ENCODE results near the gene ZNF423.

ZNF423 gene

DNA sequence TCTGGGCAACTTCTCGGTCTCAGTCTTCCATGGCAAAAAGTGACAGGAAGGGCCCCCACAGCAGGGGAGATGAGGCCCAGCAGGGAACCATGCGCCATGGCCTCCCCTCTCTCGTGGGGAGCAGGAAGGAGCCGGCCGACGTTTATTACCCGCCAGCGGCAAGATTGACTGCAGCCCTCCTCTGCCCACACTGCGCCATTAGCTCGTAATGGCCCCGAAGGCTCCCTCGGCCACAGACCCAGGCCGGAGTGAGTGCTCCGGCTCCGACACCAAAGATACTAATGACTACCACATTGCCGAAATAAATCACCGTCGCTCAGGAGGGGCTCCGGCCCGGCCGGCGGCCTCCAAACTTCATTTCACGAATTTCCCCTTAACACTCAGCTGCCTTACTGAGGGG, 255.4 kb downstream of the ZNF423 start:
- no peak for DNase-seq (ENCODE audit: low read depth in 3 of 3)

DNA sequence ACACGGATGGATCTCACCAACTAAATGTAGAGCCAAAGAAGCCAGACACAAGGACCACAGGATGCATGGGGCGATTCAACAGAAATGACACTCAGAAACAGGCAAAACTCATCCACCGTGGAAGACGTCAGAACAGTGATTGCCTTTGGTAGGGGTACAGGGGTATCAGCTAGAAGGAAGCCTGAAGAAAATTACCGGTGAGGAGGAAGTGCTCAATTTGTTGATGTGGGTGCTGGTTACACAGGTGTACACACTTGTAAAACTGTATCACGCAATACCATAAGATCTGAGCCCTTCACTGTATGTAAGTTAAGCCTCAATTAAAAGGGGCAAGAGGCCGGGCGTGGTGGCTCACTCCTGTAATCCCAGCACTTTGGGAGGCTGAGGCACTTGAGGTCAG, 256.2 kb downstream of the ZNF423 start:
- no peak for DNase-seq (ENCODE audit: low read depth in 3 of 3)

DNA sequence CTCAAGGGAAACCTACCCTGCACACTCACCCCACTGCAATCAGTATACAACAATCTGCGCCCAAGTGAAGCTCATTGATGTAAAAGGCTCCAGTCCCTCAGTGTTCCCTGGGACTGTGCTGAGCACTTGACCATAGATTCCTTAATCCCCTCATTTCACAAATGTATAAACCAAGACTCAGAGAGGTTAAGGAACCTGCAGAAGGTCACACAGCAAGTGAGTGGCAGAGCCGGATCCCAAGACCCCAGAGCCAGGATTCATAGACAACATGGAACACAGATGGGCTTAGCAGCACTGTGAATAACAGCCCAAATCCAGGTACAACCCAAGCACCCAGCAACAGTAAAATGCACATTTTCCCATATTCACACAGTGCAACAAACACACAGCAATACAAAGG, 256.6 kb downstream of the ZNF423 start:
- DNase-seq (ENCODE audit: low read depth in 3 of 3), result no peak

DNA sequence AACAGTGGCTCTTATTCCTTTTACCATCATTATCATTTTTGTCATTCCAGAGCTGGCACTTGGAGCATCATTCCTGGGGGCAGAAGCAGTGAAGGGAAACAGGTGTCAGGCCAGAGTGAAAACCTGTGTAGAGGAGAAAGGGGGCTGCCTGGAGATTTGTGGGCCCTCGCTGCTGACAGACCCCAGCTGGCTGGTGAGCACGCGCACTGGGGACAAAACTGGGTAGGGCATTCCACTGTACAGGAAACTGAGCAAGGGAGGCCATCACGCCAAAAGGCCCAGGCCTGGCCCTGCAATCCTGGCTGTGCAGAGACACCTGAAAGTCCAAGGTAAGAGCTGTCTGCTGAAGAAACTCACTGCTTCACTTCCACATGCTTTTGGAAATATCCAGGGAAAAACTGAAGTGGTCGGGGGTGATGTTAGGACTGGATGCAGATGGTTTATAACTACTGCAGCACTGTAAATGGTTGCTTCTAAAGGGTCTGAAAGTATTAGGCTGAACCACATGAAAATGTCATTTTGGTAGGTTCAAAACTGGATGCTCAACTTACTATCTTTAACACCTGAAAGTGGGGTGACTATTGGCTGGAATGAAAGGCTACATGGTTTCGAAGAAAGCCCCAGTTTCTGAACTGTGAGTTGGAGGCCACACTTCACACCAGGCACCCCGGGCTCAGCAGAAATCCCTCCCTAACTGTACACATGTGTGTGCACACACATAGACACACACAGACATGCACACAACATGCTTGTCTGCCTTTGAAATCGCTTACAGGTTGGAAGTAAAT, 257.3 kb downstream of the ZNF423 start:
- no peak for DNase-seq (ENCODE audit: low read depth in 3 of 3)

DNA sequence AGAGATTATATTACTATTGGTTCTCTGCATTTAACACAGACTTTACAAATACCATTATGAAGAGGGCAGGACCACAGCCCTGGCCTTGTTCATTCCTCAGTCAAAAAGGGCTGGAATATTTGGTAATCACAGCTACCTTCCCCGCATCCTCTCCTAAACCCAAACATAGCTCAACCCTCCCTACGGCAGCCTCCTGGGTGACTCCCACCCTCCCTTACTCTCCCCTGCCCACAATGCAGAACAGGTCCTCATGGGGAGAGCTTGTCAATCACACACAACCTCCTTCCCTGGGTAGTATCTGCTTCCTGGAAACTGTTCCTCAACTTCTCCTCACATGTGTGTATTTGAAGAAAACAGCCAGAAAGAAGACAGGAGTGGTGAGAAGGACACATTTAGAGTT, 258.1 kb downstream of the ZNF423 start:
- DNase-seq (ENCODE audit: low read depth in 3 of 3), result no peak

DNA sequence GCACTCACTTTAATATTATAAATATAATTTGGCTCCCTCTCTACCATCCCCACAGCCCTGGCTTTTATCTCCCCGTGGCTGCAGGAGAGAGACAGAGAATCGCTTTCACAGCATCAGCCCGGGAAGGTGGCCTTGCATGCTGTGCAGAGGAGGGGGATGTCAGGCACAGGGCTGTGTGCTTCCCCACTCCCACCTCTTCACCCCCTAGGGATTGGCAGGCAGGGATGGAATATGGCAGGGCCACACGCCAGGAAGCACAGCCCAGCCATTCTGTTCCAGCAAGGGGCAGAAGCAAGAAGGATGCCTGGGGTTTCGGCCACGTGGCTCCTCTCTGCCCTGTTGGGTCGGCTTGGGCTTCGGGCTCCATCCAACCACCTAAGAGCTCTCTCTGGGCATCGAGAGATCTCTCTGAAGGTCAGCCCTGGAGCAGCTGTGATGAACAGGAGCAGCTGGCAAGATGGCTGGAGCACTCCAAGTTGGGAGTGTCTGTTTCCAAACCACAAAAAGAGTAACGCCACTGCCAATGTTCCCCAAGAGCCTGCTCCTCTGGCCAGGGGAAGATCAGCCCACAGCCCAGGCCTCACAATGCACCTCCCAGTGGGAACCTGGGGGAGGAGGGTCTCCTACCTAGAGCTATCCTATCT, 259.1 kb downstream of the ZNF423 start:
- no peak for DNase-seq (ENCODE audit: low read depth in 3 of 3)

DNA sequence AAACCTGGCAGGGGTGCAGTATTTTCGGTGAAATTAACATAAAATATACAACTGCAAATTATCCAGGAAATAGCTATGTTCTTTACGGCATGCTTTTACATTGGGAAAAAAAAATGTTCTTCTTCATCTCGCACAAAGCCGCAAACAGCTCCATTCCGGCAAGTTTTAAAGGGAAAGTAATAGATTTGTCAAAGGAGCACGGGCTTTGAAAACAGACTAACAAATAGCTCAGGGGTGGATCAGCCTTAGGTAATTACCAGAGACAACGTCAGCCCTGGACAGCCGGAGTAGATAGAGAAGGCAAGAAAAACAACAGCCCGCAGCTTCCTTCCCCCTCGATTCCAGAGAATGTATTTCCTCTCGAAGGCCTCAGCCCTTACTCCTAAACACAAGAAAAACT, 259.8 kb downstream of the ZNF423 start:
- DNase-seq (ENCODE audit: low read depth in 3 of 3), result no peak

DNA sequence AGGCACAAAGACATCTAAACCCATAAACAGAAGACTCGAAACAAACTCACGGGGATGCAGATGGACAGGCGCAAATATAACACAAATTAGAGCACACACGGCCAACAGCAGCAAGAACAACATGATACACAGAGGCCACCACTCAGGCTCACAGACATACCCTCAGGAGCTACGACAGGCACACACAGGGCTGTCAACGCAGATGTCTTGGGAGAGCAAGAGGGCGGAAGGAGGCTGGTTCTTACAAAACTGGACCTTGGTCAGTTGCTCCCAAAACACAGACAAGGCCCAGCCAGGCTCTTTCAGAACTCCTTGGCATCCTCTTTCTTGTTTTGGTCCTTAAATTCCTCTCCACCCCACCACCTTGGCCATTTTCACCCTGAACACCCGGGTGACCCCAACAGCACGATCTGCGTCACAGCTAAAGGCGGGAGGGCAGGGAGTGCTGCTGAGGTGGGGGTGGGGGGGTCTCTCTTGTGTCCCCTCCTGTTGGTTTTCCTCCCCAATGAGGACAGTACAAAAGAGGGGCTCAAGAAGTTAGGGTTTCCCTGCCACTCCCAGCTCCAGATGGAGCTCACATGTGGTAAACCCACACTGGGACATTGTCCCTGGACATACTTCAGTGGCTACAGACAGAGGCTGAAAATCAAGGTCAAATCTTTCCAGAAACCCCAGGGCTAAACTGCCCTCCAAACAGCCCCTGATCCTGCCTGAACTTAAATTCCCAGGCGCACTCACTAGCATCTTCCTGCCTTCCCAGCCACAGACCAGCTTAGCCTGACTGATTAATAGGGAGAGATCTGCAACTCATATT, 261.0 kb downstream of the ZNF423 start:
- DNase-seq (ENCODE audit: low read depth in 3 of 3), result no peak

DNA sequence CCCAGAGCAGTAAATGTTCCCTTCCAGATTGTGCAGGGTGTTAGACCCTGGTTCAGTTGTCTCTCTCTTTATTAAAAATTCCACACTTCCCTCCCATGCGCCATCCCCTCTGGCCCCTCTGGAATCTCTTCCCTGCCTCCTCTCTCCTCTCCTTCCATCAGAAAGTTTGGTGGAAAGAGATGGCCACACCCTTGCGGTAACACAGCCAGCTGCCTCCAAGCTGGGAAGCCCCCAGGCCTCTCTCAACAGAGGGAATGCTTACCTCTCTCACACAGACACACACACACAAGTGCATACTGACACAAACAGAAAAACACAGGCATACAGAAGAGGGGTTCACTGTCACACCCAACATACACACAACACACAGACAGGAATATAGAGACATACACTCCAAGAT, 261.8 kb downstream of the ZNF423 start:
- no peak for DNase-seq (ENCODE audit: low read depth in 3 of 3)

DNA sequence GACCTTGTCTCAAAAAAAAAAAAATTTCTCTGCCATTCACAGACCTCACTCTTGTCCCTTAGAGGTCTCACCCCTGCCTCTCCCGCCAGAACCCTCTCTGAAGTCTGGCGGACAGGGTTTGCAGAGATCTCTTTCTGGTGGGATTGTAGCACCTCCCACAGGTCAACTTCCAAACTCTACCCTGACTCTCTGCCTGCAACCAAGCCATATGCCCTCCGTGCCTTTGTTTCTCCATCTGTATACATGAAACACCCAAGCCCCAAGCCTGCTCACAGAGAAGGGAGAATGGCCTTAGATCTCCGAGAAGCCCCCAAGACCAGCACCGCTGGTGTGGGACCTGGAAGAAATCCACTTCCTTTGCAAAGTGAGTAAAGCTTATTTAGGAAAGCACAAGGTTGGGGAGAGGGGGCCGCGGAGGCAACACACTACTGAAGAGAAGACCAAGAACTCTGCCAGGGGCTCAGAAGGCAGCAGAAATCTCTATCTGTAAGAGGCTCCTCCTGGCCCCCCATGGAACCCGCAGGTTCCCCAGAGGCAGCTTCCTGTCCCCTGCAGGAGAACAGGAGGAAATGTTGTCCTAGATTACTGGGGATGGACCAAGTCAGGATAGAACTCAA, 262.4 kb downstream of the ZNF423 start:
- no peak for DNase-seq (ENCODE audit: low read depth in 3 of 3)

DNA sequence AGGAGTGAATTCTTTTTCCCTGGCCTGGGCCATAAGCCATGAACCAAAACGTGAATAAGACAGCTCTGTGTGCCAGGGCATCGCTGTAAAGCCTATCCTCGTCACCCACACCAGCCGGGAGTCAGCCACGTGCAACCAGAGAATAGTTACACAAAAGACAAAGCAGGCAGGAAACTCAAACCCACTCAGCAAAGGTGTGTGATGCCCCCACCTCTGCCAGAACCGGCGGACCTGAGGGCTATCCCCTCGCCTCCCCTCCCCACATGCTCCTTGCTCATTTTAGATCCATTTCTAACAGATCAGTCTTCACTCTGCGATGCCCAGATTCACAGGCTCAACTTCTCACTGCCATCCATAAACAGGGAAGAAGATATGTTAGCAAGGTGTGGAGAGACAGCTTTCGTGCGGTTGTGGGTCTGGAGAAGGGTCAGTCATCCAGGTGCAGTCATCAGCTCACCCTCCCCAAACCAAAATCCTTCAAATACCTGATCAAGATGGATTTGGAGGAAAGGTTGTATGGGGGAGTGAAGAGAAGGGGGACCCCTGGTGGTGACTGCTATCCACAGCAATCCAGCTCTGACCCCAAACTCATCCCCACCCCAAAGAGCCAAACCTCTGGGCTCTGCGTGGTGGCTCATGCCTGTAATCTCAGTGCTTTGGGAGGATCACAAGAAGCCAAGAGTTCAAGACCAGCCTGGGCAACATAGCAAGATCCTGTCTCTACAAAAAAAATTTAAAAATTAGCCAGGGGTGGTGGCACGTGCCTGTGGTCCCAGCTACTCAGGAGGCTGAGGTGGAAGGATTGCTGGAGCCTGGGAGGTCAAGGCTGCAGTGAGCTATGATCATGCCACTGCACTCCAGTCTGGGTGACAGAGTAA, 263.1 kb downstream of the ZNF423 start:
- DNase-seq (ENCODE audit: low read depth in 3 of 3), result peak in 1 of 3 experiments; percentile 24

DNA sequence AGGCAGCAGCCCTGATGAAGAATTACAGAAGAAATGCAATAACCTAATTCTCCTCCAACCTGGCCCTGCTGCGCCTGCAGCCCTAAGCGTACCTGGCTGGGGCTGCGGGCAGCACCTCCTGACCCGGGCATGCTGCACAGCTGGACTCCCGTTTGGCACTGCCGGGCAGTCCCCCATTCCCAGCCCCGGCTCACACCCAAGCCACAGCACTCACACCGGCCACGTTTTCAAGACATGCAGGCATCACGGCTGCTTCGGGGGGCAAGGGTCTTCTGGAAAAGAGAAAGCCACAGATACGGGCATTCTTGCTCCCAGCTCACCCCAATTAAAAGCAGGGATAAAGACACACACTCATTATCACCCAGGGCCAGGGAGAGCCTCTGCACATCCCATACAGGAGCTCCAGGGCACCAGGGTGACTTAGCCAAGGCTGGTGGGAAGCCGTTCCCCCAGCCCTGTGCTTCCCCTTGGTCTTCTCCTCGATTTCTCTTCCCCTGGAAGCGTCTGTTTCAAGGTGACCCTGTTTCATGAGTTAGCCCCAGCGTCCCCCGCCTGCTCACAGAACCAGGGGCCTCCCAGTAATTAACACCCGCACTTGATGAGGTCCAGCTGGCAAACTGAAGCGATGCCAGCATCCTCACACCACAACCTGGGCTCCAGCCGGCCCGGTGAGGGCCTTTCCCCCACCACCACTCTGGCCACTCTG, 265.6 kb downstream of the ZNF423 start:
- DNase-seq (ENCODE audit: low read depth in 3 of 3), result no peak

DNA sequence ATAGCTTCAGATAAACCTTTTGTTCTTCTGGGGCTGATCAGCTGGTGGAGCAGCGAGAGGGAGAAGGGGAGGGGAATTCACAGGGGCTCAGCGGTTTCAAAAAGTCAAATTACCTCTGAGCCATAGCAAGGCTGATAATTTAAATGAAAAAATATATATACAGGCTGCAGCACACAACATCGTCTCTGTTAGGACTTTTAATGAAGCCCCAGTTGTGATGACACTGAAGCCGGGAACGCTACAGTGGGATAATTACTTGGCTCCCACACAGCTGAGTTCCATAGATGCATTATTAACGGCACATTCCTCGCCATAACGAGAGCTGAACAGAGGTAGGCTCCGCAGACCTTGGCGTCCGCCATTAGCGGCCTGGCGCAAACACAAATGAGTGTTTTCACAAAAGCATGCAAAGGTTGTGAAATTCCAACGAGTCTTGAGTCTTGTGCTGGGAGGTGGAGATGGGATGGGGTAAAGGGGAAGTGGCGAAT, 266.3 kb downstream of the ZNF423 start:
- no peak for DNase-seq (ENCODE audit: low read depth in 3 of 3)

DNA sequence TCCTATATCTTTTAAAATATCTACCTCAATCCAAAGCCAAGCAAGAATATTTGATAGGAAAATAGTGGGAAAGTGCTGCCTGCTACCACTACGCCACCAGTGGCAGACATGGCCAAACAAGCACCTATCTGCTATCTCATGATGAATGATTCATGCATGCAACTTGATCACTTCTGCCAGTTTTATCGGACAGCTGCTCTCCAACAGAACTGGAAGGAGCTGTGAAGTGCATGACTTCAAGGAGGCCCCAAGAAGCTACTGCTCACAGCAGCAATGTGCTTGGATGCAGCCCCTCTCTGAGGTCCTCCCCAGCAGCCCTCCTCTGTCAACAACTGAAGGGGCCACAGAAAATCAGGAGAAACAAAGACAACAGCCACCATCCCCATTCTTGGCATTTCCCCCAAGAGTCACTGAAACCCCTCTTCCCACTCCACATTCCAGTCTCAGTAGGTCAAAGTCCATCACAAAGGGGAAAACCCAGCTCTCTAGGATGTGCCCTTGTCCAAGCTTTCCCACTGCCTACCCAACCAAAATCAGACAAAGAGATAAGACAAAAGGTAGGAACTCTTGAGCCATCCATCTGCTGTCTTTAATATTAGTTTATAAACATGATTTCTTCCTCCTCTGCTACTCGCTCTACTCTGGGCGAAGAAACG, 267.1 kb downstream of the ZNF423 start:
- DNase-seq (ENCODE audit: low read depth in 3 of 3), result no peak

DNA sequence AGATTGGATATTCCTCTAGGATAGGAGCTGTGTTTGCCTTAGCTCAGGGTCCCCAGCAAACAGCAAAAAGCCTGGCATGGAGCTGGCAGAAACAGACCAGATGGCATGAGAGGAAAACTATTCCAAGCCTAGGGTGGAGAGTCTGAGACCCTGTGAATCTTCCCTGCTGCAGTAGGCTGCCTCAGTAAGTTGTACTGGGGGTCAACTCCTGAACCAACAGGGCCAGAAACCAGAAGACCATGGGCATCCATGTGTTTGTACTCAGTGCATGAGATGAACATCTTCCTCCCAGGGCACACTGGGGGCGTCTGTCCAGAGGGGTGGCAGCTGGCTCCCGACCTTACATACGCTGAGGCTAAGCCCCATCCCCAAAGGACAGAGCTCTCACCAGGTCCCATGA, 267.9 kb downstream of the ZNF423 start:
- no peak for DNase-seq (ENCODE audit: low read depth in 3 of 3)

DNA sequence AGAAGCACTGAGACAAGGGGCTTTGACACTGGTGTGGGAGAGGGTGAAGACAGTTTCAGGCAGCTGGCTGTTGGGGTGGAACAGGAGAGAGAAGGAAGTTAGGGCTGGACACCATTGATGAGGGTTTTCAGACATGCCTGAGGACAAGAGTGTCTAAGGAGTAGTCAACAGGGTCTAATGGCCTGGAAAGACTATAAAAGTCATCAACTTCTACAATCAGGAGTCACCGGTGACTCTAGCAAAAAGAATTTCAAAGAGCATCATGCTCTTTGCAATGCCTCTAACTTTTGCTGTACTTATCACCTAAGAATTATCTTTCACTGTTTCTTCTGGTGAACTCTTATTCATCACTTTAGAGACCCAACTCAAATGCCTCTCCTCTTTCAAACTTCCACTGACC, 268.4 kb downstream of the ZNF423 start:
- DNase-seq (ENCODE audit: low read depth in 3 of 3), result no peak

DNA sequence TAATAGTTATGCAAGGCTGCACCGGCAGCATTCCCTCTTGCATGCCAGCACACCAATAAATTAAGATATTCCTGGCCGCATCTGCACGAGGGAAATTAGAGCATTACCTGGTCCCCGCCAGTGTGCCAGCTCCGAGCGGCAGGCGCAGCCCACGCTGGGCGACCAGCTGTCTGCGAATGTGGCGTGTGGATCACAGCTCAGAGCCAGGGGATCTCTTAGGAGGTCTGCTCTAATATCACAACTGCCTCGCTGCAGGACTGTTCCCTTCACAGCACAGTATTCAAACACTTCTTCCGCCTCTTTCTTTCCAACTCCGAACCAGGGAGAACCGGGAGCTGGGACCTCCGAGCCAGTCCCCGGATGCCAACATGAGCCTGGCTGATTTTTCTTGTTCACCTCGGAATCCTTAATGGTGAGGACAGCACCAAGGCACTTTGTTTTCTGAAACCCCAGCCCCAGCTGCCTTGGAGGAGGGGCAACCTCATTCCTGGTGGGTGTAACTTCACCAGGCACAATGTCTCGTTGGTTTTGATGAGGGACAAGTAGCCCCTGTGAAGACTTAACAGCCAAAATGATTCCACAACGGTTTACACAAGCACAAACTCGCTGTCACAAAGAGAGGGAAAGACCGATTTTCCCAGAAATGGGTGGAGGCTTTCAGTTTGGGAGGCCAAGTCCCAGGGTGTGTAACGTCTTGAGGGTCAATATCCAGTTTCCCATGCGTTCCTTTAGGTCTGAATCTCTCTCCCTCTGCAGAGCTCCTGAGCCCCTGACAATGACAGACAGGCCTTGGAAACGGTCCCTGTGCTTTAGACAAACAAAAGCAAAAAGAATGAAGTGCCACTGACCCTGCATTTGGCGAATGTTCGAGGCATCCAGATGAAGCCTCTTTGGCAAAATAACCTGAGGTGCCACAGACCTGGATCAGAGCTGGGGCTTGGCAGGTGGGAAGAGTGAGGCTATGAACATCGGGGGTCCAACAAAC, 269.2 kb downstream of the ZNF423 start:
- no peak for DNase-seq (ENCODE audit: low read depth in 3 of 3)

DNA sequence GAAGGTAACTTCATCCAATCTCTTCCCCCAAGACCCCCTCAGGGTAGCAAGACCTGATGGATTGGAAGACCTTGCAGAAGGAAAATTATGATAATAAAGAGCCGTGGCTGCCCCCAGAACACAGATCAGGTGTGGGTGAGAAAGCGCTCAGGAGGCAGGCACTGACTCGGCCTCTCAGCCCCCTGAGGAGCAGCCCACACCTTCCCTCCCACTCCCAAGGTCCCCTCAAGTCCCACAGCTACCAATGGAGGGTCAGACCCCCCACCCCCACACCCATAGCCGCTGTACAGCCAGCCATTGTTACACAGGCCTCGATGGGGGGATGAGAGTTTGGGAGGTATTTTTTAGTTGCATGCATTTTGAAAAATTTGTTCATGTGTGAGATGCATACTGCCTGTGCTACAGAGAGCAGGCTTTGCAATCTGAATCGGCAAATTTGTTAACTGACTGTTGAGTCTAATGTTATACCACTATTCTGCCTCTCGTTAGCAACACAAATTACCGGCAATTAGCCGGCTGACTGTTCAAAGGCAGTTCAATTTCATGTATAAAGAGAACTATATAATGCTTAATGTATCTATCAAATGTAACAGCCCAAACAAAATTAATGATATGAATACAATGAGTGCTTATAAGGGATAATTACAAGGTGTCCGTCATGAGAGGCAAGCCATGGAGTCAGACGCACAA, 270.6 kb downstream of the ZNF423 start:
- no peak for DNase-seq (ENCODE audit: low read depth in 3 of 3)
